Right lobe of liver (tissue), 6 donors: ENCODE measurements around the gene WDR44. TPM values are rescaled to one million over a fixed set of nuclear protein-coding genes. Genes with fewer than 3 reads are reported as not detected.
A peak's percentile ranks its signal among the peaks of the same experiment; 100 is the strongest.
"Not testable (repeated sequence)": the region's sequence is repeated elsewhere in the genome, so short reads cannot be mapped to it uniquely, and the experiment has no call there.

Experiments used
- ATAC-seq, 4 donors: fragments of 200-7000 bp; cut with Tn5 transposase; one replicate each; pipeline ENCODE4 v1.9.1; 2020; ENCODE audit warnings: mild to moderate bottlenecking in 4 of 4, moderate library complexity in 4 of 4
- DNase-seq, 3 donors: peaks; one replicate each; pipeline ENCODE4 v3.0.0-alpha.2; 2020
- H3K27ac ChIP-seq, 3 donors: fragments of 200-600 bp; one replicate each; pipeline ENCODE4 v1.8.0; 2022
- H3K27me3 ChIP-seq, 2 donors: fragments of 200-600 bp; one replicate each; pipeline ENCODE4 v1.8.0; 2022
- H3K36me3 ChIP-seq, 4 donors: fragments of 200-600 bp; sonication (generic) in 1 of 4; one replicate each; pipeline versions ENCODE4 v1.5.1 to v1.8.0; 2017 to 2022; ENCODE audit warnings: control low read depth in 1 of 4
- H3K4me1 ChIP-seq, 4 donors: fragments of 200-600 bp; sonication (generic) in 1 of 4; one replicate each; pipeline versions ENCODE4 v1.5.1 to v1.8.0; 2017 to 2022; ENCODE audit warnings: control low read depth in 1 of 4
- H3K4me3 ChIP-seq, 3 donors: fragments of 200-600 bp; one replicate each; pipeline ENCODE4 v1.8.0; 2022
- H3K9me3 ChIP-seq, 4 donors: fragments of 200-600 bp; sonication (generic) in 1 of 4; one replicate each; pipeline versions ENCODE4 v1.5.1 to v1.8.0; 2017 to 2022; ENCODE audit warnings: control low read depth in 1 of 4
- POLR2A ChIP-seq: fragments of 450-650 bp; IDR thresholded peaks from one replicate; pipeline ENCODE4 v1.6.1; 2017; ENCODE audit warnings: antibody characterized with exemption, mild to moderate bottlenecking
- WGBS: methylation state at CpG from one replicate; pipeline ENCODE4 v1.1.6; 2018; ENCODE audit warnings: low coverage, low lambda C conversion rate; ENCODE audit not compliant: insufficient coverage; ENCODE audit errors: missing lambda C conversion rate; 5-methylcytosine and 5-hydroxymethylcytosine counted together
- intact Hi-C, 2 donors: fragments of 100-400 bp; cut with DNase I; formaldehyde crosslinking; loops; one replicate each; pipeline versions ENCODE4 v1.11.2 to v1.14.1; 2022
- total RNA-seq, 6 experiments: library from RNA; depleted of rRNA in 2 of 6; stranded (reverse); fragments of >200 nt in 2 of 6; fragmentation: NEBNext Ultra II Directional in 3 of 6; extraction: Animal tissue kit (Norgen Biotek cat#: 25700) in 3 of 6; gene quantifications; one replicate each; pipeline versions ENCODE4 v1.1.0 to v1.2.4, GENCODE V29; 2016 to 2023
- TF ChIP-seq, protein P1 (sequence below), 4 donors: fragments of 200-600 bp in 3 of 4; fragments of 450-650 bp in 1 of 4; IDR thresholded peaks; one replicate each; pipeline versions ENCODE4 v1.5.1 to v1.8.0; 2016 to 2022; ENCODE audit warnings: antibody characterized with exemption in 4 of 4, mild to moderate bottlenecking in 2 of 4
- donor health status: DM: no; HTN: yes; CAD: no.
- donor health status: DM: no; HTN: no; CAD: no.
- donor health status: DM: no; HTN: no; CAD: no.
- donor health status: DM: no; HTN: yes; CAD: no.
- donor health status: DM: no; HTN: yes; CAD: no.

The WDR44 gene
- total RNA-seq, 6 experiments from 2014 or later: 6.2 to 11.6 (median 8.0) TPM

DNA sequence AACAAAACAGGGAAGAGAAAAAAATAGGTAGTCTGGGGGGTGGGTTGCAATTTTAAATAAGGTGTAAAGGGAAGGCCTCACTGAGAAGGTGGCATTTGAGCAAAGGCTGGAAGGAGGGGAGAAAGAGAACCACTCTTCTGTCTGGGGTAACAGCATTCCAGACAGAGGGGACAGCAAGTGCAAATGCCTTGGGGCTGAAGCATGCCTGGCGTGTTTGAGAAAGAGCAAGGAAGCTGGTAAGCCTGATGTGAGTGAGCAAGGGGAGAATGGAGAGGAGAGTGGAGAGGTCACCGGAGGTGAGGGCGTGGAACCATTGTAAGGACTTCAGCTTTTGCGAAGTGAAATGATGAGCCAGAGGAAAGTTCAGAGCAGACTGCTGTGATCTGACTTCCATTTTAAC lies 130.0 kb downstream of the WDR44 start:
- intact Hi-C loops: no loop called here
- H3K9me3 ChIP-seq: no peaks in the 10 kb centered on the region
- H3K27ac ChIP-seq: no peak overlapping the region
- no peak for ATAC-seq
- no peak for TF ChIP-seq POLR2A
- TF ChIP-seq, protein P1, sequence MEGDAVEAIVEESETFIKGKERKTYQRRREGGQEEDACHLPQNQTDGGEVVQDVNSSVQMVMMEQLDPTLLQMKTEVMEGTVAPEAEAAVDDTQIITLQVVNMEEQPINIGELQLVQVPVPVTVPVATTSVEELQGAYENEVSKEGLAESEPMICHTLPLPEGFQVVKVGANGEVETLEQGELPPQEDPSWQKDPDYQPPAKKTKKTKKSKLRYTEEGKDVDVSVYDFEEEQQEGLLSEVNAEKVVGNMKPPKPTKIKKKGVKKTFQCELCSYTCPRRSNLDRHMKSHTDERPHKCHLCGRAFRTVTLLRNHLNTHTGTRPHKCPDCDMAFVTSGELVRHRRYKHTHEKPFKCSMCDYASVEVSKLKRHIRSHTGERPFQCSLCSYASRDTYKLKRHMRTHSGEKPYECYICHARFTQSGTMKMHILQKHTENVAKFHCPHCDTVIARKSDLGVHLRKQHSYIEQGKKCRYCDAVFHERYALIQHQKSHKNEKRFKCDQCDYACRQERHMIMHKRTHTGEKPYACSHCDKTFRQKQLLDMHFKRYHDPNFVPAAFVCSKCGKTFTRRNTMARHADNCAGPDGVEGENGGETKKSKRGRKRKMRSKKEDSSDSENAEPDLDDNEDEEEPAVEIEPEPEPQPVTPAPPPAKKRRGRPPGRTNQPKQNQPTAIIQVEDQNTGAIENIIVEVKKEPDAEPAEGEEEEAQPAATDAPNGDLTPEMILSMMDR (IDR thresholded peaks at IDR 0.05): no peak
- DNase-seq: no peak
- H3K4me1 ChIP-seq: no peaks in the 10 kb centered on the region
- H3K27me3 ChIP-seq: no peaks in the 10 kb centered on the region
- no peaks in the 10 kb centered on the region for H3K36me3 ChIP-seq
- 74% methylated on average over 4 of the region's 4 CpGs for WGBS
- H3K4me3 ChIP-seq: no peak overlapping the region

DNA sequence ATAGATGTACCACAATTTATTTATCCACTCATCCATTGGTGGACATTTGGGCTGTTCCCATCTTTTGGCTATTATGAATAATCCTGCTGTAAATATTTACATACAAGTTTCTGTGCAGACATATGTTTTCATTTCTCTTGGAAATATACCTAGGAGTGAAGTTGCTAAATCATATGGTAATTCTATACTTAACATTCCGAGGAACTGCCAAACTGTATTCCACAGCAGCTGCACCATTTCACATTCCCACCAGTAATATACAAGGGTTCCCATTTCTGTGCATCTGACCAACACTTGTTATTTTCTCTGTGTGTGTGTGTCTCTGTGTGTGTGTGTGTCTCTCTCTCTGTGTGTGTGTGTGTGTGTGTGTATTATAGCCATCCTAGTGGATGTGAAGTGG lies 134.3 kb downstream of the WDR44 start:
- no peaks in the 10 kb centered on the region for H3K4me1 ChIP-seq
- TF ChIP-seq, protein P1 (IDR thresholded peaks at IDR 0.05): no peak
- no peak for TF ChIP-seq POLR2A
- no peaks in the 10 kb centered on the region for H3K36me3 ChIP-seq
- no peaks in the 10 kb centered on the region for H3K9me3 ChIP-seq
- H3K27ac ChIP-seq: no peak overlapping the region
- no peak for DNase-seq
- intact Hi-C loops: no loop called here
- no peaks in the 10 kb centered on the region for H3K27me3 ChIP-seq
- ATAC-seq: no peak
- WGBS: 58% methylated on average over 1 of the region's 1 CpG
- H3K4me3 ChIP-seq: no peak overlapping the region

DNA sequence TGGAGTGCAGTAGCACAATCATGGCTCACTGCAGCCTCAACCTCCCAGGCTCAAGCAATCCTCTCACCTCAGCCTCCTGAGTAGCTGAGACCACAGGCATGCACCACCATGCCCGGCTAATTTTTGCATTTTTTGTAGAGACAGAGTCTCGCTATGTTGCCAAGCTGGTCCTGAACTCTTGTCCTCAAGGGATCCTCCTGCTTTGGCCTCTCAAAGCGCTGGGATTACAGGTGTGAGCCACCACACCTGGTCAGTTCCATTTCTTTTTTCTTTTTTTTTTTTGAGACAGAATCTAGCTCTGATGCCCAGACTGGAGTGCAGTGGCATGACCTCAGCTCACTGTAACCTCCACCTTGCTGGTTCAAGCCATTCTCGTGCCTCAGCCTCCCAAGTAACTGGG lies 136.5 kb downstream of the WDR44 start:
- intact Hi-C loops, H3K4me1 ChIP-seq, H3K9me3 ChIP-seq, H3K36me3 ChIP-seq, H3K4me3 ChIP-seq, DNase-seq, H3K27me3 ChIP-seq, H3K27ac ChIP-seq, ATAC-seq: not testable (repeated sequence)
- WGBS: 68% methylated on average over 4 of the region's 4 CpGs

DNA sequence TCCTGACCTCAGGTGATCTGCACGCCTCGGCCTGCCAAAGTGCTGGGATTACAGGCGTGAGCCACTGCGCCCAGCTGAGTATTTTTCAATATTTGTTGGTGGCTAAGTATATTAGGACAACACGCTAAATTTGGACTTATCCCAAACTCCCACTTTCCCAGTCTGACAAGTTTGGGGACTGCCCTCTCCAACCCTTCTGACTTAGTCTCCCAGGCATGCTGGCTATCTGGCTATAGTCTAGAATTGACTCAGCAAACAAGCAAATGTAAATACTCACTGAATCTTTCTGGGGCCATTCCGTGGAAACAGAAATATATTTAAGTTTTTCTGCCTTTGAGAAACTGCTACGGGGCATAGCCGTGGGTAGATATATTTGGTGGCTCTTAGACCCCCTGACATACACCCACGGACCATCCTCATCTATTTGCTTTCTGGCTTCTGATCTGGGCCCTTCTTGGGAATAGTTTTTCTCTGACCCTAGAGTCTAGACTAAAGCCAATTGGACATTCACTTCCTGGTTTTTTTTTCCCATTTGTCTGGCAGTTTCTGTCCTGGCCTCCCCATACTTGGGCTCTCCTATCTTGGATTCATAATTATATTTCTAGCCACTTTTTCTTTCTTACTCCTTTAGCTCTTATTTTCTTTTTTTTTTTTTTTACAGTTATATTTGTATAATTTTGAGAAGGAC lies 138.5 kb downstream of the WDR44 start:
- H3K27ac ChIP-seq: no peak overlapping the region
- H3K9me3 ChIP-seq: no peaks in the 10 kb centered on the region
- H3K27me3 ChIP-seq: no peaks in the 10 kb centered on the region
- intact Hi-C loops: no loop called here
- H3K4me1 ChIP-seq: no peaks in the 10 kb centered on the region
- H3K4me3 ChIP-seq: no peak overlapping the region
- TF ChIP-seq POLR2A: no peak
- TF ChIP-seq, protein P1 (IDR thresholded peaks at IDR 0.05): no peak
- no peak for DNase-seq
- no peaks in the 10 kb centered on the region for H3K36me3 ChIP-seq
- no peak for ATAC-seq
- WGBS: 46% methylated on average over 6 of the region's 9 CpGs

DNA sequence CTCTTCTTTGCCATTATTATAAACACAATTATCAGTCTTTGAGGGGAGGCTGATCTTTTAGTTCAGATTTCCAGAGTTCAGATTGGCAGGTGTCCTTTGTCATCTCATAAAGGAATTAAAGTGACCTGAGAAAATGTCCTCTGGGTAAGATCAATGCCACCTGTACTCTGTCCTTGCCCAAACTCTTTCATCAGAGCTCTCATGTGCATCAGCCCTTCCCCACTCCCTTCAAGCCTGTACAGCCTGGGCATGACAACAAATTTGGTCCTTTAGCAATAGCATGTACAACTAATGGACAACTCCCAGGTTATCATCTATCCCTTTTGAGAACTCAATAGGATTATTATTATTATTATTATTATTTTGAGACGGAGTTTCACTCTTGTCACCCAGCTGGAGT lies 140.8 kb downstream of the WDR44 start:
- H3K36me3 ChIP-seq, intact Hi-C loops, H3K27me3 ChIP-seq, H3K9me3 ChIP-seq, H3K27ac ChIP-seq, H3K4me3 ChIP-seq, H3K4me1 ChIP-seq, DNase-seq: not testable (repeated sequence)
- peak in 2 of 4 donors; percentile 52 to 63 for ATAC-seq
- WGBS: 55% methylated on average over 1 of the region's 1 CpG
